HEK293T (cell line): ENCODE results near the gene CASZ1.

Source experiments
- ARNT ChIP-seq: fragments of 450-650 bp; IDR thresholded peaks from 2 replicates; pipeline ENCODE4 v1.6.1; 2017; ENCODE audit warnings: mild to moderate bottlenecking
- BHLHE40 ChIP-seq: fragments of 450-650 bp; IDR thresholded peaks from 2 replicates; pipeline ENCODE4 v1.6.1; 2016; ENCODE audit warnings: mild to moderate bottlenecking, moderate library complexity, borderline replicate concordance
- FOXM1 ChIP-seq: fragments of 450-650 bp; IDR thresholded peaks from 2 replicates; pipeline ENCODE4 v1.6.1; 2017; ENCODE audit warnings: mild to moderate bottlenecking, borderline replicate concordance
- HDGF ChIP-seq: fragments of 450-650 bp; IDR thresholded peaks from 2 replicates; pipeline ENCODE4 v1.6.1; 2017; ENCODE audit warnings: antibody characterized with exemption, borderline replicate concordance
- LEF1 ChIP-seq: fragments of 450-650 bp; IDR thresholded peaks from 2 replicates; pipeline ENCODE4 v1.6.1; 2017; ENCODE audit warnings: mild to moderate bottlenecking, borderline replicate concordance
- NFRKB ChIP-seq: fragments of 450-650 bp; IDR thresholded peaks from 2 replicates; pipeline ENCODE4 v1.6.1; 2016; ENCODE audit warnings: mild to moderate bottlenecking, moderate library complexity
- SP1 ChIP-seq: fragments of 450-650 bp; IDR thresholded peaks from 2 replicates; pipeline ENCODE4 v1.6.1; 2017
- SUZ12 ChIP-seq: fragments of 450-650 bp; IDR thresholded peaks from 2 replicates; pipeline ENCODE4 v1.6.1; 2016; ENCODE audit warnings: mild to moderate bottlenecking
- ZNF384 ChIP-seq: fragments of 450-650 bp; IDR thresholded peaks from 2 replicates; pipeline ENCODE4 v1.6.1; 2016

DNA sequence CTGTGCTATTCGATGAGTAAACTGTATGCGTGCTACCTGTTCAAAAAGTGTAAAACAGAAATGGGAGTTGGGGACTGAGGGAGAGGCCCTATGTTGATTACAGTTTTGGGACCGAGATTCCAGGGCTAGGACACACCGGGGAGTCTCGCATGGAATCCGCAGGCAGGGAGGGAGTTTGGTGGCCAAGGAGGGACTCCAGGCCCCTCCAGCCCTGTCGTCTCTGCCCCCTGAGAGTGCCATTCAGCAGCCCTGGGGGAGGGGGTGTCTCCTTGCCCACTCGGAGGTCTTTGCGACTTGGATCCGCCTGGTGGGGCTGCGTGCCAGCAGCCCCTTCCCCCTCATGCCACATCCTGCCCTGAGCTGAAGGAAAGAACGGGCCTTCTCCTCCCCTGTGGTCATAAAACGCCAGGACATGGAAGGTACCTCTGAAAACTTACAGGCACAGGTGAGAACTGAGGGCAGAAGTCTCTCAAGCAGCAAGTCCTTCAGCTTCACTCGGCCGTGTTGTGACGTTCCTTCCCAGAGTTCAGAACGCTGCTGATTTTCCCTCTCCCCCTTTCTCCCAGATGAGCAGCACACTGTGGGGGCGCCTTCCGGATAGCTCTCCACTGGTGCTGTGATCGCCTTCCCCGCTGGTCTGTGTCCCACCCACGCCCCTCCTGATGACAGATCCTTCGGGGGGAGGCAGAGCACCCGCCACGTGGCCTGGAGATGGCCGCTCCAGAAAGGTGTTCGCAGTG is 180.3 kb downstream of the CASZ1 start:
- TF ChIP-seq SUZ12: no peak
- TF ChIP-seq FOXM1: no peak
- no peak for TF ChIP-seq BHLHE40
- no peak for TF ChIP-seq ARNT
- no peak for TF ChIP-seq SP1
- TF ChIP-seq ZNF384: no peak
- no peak for TF ChIP-seq LEF1
- TF ChIP-seq NFRKB: no peak
- no peak for TF ChIP-seq HDGF
